NB4 (cell line): ENCODE data around the gene SV2B.

Experiments used
- CTCF ChIP-seq: IDR thresholded peaks from one replicate; pipeline ENCODE4 v1.5.1; 2012; ENCODE audit warnings: low read depth, low read length
- MAX ChIP-seq: IDR thresholded peaks from 2 replicates; pipeline ENCODE4 v1.6.1; 2011; ENCODE audit warnings: low read depth, low read length
- MYC ChIP-seq: IDR thresholded peaks from 2 replicates; pipeline ENCODE4 v1.6.1; 2011; ENCODE audit warnings: low read depth, low read length
- POLR2A ChIP-seq: IDR thresholded peaks from 2 replicates; pipeline ENCODE4 v1.6.1; 2011; ENCODE audit warnings: mild to moderate bottlenecking; ENCODE audit not compliant: insufficient read length; ENCODE audit errors: extremely low read depth

- no peak for TF ChIP-seq MAX
- no peak for TF ChIP-seq CTCF
- no peak for TF ChIP-seq POLR2A
- TF ChIP-seq MYC = no peak
Measured at GRCh38 chr15:91336687-91337086, 236.6 kb downstream of the SV2B start.
